ENCODE data around the gene ABCB8. TPM values are rescaled to one million over a fixed set of nuclear protein-coding genes. Genes with fewer than 3 reads are reported as not detected.

The ABCB8 gene
- total and polyA plus RNA-seq, 2 donors (not counting 3 experiments of a cell fraction or from before 2014, with no cell fraction given) = 38.0 to 46.3 TPM

GRCh38 chr7:151023232-151023631 lies 5.0 kb upstream of the ABCB8 start:
- DNase-seq (ENCODE audit: low read depth, low spot score) (no peak), FAIRE-seq (no peak)
- ChIA-PET POLR2A (no interaction called here), CTCF (interaction anchor here (0.8 to 8.8 kb wide), 2 partner anchors 15 to 61 kb away, joined by 3 to 107 read pairs; no protein-coding TSS in a partner anchor)
- Histone ChIP-seq H3K4me2 (ENCODE audit: insufficient read depth, low read length) (no peak overlapping the region), H3K79me2 (ENCODE audit: control insufficient read depth, insufficient read depth, low read length) (no peaks in the 10 kb centered on the region), H3K9me3 (replicated peaks; ENCODE audit: control insufficient read depth, insufficient read depth, low read length) (no peaks in the 10 kb centered on the region), H3K4me1 (ENCODE audit: control insufficient read depth, extremely low read depth, insufficient read depth, low read length) (peaks cover 8% of the 10 kb centered on the region), H3K27me3 (ENCODE audit: control insufficient read depth in 2 of 2, insufficient read depth in 2 of 2, low read length in 2 of 2) (peaks cover 12 to 14% of the 10 kb centered on the region in 2 experiments), H3K36me3 (ENCODE audit: control insufficient read depth in 2 of 2, extremely low read depth in 1 of 2, insufficient read depth in 2 of 2, low read length in 2 of 2) (no peaks in the 10 kb centered on the region), H3K4me3 (replicated peaks in 1 of 3; ENCODE audit: insufficient read depth in 1 of 3, low read depth in 1 of 3, low read length in 3 of 3) (no peak overlapping the region), H4K20me1 (replicated peaks; ENCODE audit: control insufficient read depth, extremely low read depth, insufficient read depth, low read length) (no peaks in the 10 kb centered on the region), H3K9ac (replicated peaks; ENCODE audit: extremely low read depth, insufficient read depth, low read length) (no peak overlapping the region), H3K9me1 (replicated peaks; ENCODE audit: control insufficient read depth, extremely low read depth, insufficient read depth, low read length) (no peaks in the 10 kb centered on the region), H3K27ac (ENCODE audit: insufficient read depth, low read depth, low read length) (no peak overlapping the region), H2AFZ (ENCODE audit: low read depth, low read length) (no peak overlapping the region)
- dilution Hi-C loops (cut with MboI; ENCODE audit: extremely low pct_ligation_motif_present, low sequenced_read_pairs) = no loop called here
- TF ChIP-seq, protein P1, sequence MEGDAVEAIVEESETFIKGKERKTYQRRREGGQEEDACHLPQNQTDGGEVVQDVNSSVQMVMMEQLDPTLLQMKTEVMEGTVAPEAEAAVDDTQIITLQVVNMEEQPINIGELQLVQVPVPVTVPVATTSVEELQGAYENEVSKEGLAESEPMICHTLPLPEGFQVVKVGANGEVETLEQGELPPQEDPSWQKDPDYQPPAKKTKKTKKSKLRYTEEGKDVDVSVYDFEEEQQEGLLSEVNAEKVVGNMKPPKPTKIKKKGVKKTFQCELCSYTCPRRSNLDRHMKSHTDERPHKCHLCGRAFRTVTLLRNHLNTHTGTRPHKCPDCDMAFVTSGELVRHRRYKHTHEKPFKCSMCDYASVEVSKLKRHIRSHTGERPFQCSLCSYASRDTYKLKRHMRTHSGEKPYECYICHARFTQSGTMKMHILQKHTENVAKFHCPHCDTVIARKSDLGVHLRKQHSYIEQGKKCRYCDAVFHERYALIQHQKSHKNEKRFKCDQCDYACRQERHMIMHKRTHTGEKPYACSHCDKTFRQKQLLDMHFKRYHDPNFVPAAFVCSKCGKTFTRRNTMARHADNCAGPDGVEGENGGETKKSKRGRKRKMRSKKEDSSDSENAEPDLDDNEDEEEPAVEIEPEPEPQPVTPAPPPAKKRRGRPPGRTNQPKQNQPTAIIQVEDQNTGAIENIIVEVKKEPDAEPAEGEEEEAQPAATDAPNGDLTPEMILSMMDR (IDR thresholded peaks at IDR 0.05; ENCODE audit: extremely low read depth in 1 of 2, insufficient read depth in 1 of 2, low read depth in 1 of 2, low read length in 2 of 2) = no peak
- TF ChIP-seq GATA2 (IDR thresholded peaks at IDR 0.05; ENCODE audit: insufficient read depth, insufficient read length, low read depth, low read length) (no peak), POLR2AphosphoS5 (IDR thresholded peaks at IDR 0.05; ENCODE audit: insufficient read depth, low read depth, low read length) (no peak), FOS (IDR thresholded peaks at IDR 0.05; ENCODE audit: borderline replicate concordance, insufficient read depth, low read length) (no peak), EZH2 (IDR thresholded peaks at IDR 0.05; ENCODE audit: borderline replicate concordance, low read depth, low read length, severe bottlenecking) (no peak)
- intact Hi-C loops (cut with micrococcal nuclease) = no loop called here
- no TSS peak for BruUV-seq (replicated peaks)

Measured in endothelial cell of umbilical vein (primary cell).